Colonic mucosa (tissue), 4 donors: Measurements from ENCODE around the gene LMF1. TPM values are rescaled to one million over a fixed set of nuclear protein-coding genes. Genes with fewer than 3 reads are reported as not detected.

Experiments used
- DNase-seq: peaks from one replicate; pipeline ENCODE4 v3.0.0-alpha.2; 2020
- H3K27ac ChIP-seq: fragments of 200-600 bp; one replicate; pipeline ENCODE4 v1.8.0; 2021
- H3K27me3 ChIP-seq: fragments of 200-600 bp; one replicate; pipeline ENCODE4 v1.8.0; 2021
- H3K36me3 ChIP-seq: fragments of 200-600 bp; one replicate; pipeline ENCODE4 v1.8.0; 2021
- H3K4me1 ChIP-seq: fragments of 200-600 bp; one replicate; pipeline ENCODE4 v1.8.0; 2021; ENCODE audit warnings: mild to moderate bottlenecking
- H3K4me3 ChIP-seq: fragments of 200-600 bp; one replicate; pipeline ENCODE4 v1.8.0; 2021
- H3K9ac ChIP-seq, 2 donors: one replicate each; pipeline ENCODE4 v1.7.0; 2013; ENCODE audit warnings: control low read depth in 2 of 2, low read depth in 2 of 2, low read length in 2 of 2
- H3K9me3 ChIP-seq: fragments of 200-600 bp; one replicate; pipeline ENCODE4 v1.8.0; 2021
- intact Hi-C: fragments of 100-400 bp; cut with DNase I; formaldehyde crosslinking; loops from one replicate; pipeline ENCODE4 v1.14.1; 2022
- total RNA-seq, 2 donors: library from RNA; stranded (reverse); fragmentation: NEBNext Ultra II Directional in 1 of 2; extraction: Animal tissue kit (Norgen Biotek cat#: 25700) in 1 of 2; gene quantifications; one replicate each; pipeline ENCODE4 v1.2.1, GENCODE V29; 2021
- TF ChIP-seq, protein P1 (sequence below): fragments of 200-600 bp; IDR thresholded peaks from one replicate; pipeline ENCODE4 v1.8.0; 2022; ENCODE audit warnings: antibody characterized with exemption, mild to moderate bottlenecking
- donor health status: healthy.
- donor health status: DM: no; HTN: no; CAD: no.
- donor health status: DM: no; HTN: no; CAD: no.

The LMF1 gene
- total RNA-seq, 2 donors from 2014 or later, result 8.4 to 12.8 TPM

DNA sequence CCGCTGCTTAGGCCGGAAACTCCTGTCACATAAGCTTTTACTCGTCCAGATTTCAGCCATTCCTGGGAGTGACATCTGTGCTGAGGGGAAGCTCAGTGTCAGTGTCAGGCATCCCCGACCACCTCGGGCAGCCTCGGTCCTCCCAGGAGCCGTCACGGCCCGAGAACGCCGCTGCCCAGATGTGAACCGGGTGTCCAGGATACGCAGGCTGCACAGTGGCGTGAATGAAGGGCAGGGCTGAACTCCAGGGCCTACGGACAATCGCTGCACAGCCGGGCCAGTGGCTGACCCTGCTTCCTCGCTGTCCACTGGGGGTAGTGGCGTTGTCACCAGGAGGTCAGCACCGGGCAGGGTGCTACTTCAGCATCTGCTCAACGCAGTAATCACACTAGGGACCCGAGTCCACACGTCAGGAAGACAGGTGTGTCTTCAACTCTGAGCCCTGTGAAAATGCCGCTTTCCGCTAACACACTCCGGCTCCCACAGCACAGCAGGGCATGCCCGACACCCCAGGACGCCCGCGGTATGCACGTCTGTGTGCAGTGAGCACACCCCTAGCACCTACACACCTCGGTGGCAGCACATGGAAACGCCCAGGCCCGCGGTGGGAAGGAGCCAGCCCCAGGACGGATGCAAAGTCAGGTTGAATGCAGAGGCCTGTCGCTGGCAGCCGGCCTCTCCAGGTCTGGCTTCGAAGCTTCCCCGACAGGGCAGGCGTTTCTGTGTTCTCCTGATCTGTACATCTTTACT, 3.1 kb downstream of the LMF1 start:
- intact Hi-C loops, result no loop called here
- Histone ChIP-seq H3K4me1 (peaks cover 5% of the 10 kb centered on the region), H3K9ac (no peak overlapping the region), H3K27me3 (no peaks in the 10 kb centered on the region), H3K4me3 (no peak overlapping the region), H3K36me3 (no peaks in the 10 kb centered on the region), H3K9me3 (no peaks in the 10 kb centered on the region), H3K27ac (no peak overlapping the region)
- no peak for DNase-seq
- TF ChIP-seq, protein P1, sequence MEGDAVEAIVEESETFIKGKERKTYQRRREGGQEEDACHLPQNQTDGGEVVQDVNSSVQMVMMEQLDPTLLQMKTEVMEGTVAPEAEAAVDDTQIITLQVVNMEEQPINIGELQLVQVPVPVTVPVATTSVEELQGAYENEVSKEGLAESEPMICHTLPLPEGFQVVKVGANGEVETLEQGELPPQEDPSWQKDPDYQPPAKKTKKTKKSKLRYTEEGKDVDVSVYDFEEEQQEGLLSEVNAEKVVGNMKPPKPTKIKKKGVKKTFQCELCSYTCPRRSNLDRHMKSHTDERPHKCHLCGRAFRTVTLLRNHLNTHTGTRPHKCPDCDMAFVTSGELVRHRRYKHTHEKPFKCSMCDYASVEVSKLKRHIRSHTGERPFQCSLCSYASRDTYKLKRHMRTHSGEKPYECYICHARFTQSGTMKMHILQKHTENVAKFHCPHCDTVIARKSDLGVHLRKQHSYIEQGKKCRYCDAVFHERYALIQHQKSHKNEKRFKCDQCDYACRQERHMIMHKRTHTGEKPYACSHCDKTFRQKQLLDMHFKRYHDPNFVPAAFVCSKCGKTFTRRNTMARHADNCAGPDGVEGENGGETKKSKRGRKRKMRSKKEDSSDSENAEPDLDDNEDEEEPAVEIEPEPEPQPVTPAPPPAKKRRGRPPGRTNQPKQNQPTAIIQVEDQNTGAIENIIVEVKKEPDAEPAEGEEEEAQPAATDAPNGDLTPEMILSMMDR, result no peak

DNA sequence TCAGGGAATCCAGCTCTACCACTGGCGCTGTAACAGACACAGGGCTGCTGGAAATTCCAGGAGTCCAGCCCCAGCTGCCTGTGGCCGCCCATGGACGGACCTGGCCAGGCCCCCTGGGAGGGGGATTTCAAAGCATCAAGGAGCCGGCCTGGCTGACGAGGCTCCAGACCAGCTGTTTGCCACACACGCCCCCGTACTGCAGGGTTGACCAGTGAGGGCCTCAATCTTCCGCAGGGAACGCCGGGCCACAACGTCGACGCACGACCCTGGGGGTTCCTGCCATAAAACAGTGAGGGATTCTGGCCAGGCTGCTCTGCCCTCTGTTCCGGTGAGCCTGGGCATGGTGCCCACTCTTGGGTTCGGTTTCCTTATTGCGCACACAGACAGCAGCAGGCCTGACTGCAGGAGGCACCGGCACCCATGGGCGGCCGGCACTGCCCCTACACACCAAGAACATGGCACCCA, 3.7 kb downstream of the LMF1 start:
- TF ChIP-seq, protein P1, result no peak
- Histone ChIP-seq H3K4me1 (peaks cover 5% of the 10 kb centered on the region), H3K4me3 (no peak overlapping the region), H3K36me3 (no peaks in the 10 kb centered on the region), H3K27me3 (no peaks in the 10 kb centered on the region), H3K9ac (no peak overlapping the region), H3K9me3 (no peaks in the 10 kb centered on the region), H3K27ac (no peak overlapping the region)
- intact Hi-C loops, result no loop called here
- DNase-seq, result no peak

DNA sequence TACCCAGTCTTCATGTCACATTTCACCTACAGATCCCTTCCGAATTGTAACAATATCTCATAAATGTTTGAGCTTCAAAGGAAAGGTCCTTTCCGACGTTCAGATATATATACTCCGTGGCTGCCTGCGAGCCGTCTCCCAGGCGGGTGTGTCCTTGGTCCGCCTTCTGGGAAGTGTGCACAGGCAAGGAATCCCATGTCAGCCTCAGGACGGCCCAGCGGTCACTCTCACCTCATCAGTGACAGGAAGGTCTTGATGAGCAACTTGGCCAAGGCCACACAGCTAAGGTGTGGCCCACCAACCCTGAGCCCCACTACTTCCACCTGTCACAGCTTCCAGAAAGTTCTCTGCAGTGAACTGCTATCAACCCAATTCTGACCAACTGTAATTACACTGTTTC, 4.3 kb downstream of the LMF1 start:
- H3K27ac ChIP-seq, result no peak overlapping the region
- no peaks in the 10 kb centered on the region for H3K36me3 ChIP-seq
- H3K4me1 ChIP-seq, result peaks cover 5% of the 10 kb centered on the region
- H3K9me3 ChIP-seq, result no peaks in the 10 kb centered on the region
- H3K9ac ChIP-seq, result no peak overlapping the region
- intact Hi-C loops, result no loop called here
- H3K4me3 ChIP-seq, result no peak overlapping the region
- no peak for DNase-seq
- TF ChIP-seq, protein P1, result no peak
- no peaks in the 10 kb centered on the region for H3K27me3 ChIP-seq

DNA sequence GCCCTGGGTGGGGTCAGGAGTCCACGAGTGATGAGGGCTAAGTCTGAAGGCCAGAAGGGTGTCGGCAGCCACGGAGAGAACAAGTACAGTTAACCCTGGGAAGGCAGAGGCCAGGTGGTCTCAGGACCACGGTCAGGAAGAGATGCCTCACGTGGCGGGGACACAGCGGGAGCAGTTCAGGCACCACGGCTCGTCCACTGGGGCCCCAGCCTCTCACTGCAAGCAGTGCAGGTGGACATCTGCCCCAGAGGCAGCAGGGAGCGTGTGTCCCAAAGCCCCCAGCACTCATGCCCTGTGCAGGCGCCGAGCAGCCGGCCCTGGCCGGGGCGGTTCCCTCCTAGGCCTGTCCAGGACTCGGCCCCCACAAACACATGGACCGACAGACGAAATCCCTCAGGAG, 4.7 kb downstream of the LMF1 start:
- TF ChIP-seq, protein P1, result no peak
- DNase-seq, result no peak
- Histone ChIP-seq H3K27me3 (no peaks in the 10 kb centered on the region), H3K4me1 (peaks cover 5% of the 10 kb centered on the region), H3K9ac (no peak overlapping the region), H3K36me3 (no peaks in the 10 kb centered on the region), H3K9me3 (no peaks in the 10 kb centered on the region), H3K27ac (no peak overlapping the region), H3K4me3 (no peak overlapping the region)
- intact Hi-C loops, result no loop called here

DNA sequence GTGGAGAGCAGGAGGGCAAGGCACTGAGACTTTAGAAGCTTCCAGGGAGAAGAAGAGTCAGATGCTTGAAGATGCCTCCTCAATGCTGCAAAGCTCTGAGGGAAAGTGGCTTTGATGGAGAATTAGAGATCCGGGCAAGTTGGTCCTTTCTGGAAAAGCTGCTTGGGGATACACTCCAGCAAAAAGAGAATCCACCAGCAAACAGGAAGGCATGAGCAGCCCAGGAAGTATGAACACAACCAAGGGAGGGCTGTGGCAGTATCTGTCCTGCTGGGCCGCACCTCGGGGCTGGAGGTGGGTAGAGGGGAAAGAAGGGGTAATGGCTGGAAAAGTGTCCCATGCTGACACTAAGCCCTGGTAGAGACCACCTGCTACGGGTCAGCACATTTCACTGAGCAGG, 5.3 kb downstream of the LMF1 start:
- no peak for DNase-seq
- Histone ChIP-seq H3K9ac (no peak overlapping the region), H3K27ac (no peak overlapping the region), H3K9me3 (no peaks in the 10 kb centered on the region), H3K4me3 (no peak overlapping the region), H3K4me1 (peaks cover 5% of the 10 kb centered on the region), H3K36me3 (no peaks in the 10 kb centered on the region), H3K27me3 (no peaks in the 10 kb centered on the region)
- TF ChIP-seq, protein P1, result no peak
- intact Hi-C loops, result no loop called here
